ENCODE data around the gene ARL14EP.

ARL14EP gene

GRCh38 chr11:30381879-30382278 is 59.0 kb downstream of the ARL14EP start:
- DNase-seq (ENCODE audit: low spot score) = no peak

Measured in CD4-positive, alpha-beta T cell treated with Interleukin-6 at 100 ng/mL for 8 hours (primary cell).